DMS114 treated with DMSO at 0.1 percent for 48 hours (cell line): Measurements from ENCODE around the gene ITGAE.

Source experiments
- DNase-seq: peaks from one replicate; lab custom pipeline; 2025; ENCODE audit not compliant: unreplicated experiment; lab: John Stamatoyannopoulos, UW

ITGAE gene

GRCh38 chr17:3762922-3763776, 37.8 kb downstream of the ITGAE start:
- no peak for DNase-seq

DNA sequence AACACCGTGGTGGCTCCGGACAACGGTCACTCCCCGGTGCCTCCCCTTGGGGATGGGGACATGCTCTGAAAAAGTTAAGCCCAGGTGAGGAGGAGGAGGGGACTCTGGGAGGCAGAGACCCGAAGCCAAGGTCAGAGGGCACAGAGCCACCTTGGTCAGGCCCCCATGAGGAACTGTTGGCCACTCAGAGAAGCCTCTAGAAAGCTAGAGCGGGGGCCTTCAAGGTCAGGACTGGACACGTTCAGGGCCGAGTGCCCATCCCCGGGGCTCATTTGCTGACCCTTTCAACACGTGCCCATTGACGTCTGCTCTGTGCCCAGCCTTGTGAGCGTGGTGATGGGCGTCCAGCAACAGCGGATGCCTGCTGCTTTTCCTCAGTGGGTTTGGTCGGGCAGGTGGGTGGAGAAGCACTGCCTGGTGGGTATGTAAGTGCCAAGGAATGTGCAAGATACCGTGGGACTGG, 39.0 kb downstream of the ITGAE start:
- DNase-seq = no peak

- no peak for DNase-seq
Measured at GRCh38 chr17:3761036-3761917, 39.7 kb downstream of the ITGAE start.

- no peak for DNase-seq
Measured at GRCh38 chr17:3759597-3760216, 41.3 kb downstream of the ITGAE start.

DNA sequence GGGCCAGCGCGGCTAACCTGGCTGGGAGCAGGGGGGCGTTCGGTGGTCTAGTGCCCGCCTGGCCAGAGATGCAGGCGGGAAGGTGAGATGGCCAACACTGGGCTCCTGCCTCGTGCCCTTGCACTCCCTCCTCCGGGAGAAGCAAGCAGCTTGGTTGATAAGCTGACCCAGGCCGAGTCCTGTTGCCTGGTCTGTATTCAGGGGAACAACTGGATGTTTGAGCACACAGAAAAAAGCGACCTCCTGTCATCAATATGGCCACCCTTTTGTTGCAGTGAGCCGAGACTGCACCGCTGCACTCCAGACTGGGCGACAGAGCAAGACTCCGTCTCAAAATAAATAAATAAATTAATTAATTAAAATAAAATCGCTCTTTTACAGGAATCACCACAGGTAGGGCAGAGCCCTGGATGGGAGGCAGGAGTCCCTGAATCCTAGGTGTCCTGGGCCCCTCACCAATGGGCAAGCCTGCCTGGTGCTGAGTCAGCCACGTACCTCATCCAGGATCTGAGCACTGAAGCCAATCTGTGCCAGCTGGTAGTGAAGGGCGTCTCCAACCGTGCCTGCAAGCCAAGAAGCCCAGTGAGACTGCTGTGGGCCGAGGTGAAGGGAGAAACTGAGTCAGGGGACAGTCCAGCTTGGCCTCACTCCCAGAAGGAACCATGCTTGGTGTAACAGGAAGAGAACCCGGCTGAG, 45.5 kb downstream of the ITGAE start:
- DNase-seq = no peak

- DNase-seq = no peak
Measured at GRCh38 chr17:3754458-3755334, 46.3 kb downstream of the ITGAE start.

DNA sequence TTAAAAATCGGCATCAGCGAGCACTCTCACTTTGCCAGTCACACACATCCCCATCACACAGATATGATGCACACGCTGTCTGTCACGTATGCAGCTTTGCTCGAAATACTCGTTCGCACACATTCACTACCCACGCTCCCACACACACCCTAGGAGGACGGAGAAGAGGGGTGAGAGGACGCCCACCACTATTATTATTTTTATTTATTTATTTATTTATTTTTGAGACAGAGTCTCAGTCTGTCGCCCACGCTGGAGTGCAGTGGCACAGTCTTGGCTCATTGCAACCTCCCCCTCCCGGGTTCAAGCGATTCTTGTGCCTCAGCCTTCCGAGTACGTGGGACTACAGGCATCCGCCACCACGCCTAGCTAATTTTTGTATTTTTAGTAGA, 46.9 kb downstream of the ITGAE start:
- DNase-seq = no peak

GRCh38 chr17:3753624-3754023, 47.4 kb downstream of the ITGAE start:
- no peak for DNase-seq

DNA sequence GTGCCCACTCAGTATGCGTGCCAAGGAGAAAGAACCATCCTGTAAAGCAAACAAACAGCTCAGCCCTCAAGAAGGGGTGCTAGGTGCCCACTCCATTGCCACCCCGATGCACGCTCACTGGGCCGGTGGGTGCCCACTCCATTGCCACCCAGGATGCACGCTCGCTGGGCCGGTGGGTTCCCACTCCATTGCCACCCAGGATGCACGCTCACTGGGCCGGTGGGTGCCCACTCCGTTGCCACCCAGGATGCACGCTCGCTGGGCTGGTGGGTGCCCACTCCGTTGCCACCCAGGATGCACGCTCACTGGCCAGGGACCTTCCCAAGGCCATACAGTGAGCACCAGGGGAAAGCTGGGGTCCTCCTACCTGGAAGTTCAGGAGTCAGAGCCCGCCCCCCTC, 49.2 kb downstream of the ITGAE start:
- no peak for DNase-seq

- DNase-seq = no peak
Measured at GRCh38 chr17:3750926-3751325, 50.1 kb downstream of the ITGAE start.

DNA sequence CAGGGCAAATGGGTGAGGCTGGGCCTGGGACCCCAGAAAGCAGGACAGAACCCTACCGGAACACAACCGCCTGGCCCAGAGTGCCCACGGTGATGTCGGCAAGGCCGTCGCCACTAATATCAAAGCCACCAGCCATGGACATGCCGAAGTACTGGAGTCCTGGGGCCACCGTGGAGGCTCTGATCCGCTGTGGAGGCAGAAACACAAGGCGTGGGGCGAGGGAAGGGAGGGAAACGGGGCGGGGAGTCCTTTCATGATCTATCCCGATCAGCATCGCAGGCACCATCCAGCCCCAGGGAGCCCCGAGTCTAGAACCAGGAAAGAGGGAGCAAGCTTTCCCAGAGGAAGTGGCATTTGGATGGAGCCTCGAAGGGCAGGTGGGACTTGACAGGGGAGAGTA, 50.7 kb downstream of the ITGAE start:
- DNase-seq = no peak

- no peak for DNase-seq
Measured at GRCh38 chr17:3748576-3748975, 52.4 kb downstream of the ITGAE start.

DNA sequence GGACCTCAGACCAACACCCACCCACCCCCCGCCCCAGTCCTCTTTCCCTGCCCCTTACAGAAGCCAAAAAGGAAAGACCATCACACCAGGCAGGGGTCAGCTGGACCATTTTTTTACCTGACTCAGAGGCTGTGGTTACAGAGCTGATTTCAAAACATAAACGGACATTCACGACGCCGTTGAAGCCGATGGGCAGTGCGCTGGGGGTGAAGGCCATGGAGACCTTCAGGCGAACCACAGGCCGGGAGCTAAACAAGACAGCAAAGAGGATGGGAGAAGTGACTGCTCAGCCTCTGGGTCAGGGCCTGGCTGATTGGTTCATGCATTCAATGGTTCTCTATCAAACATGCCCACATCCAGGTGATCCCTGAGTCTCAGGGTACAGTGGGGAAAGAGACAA, 53.2 kb downstream of the ITGAE start:
- no peak for DNase-seq

- no peak for DNase-seq
Measured at GRCh38 chr17:3745071-3745470, 55.9 kb downstream of the ITGAE start.

- no peak for DNase-seq
Measured at GRCh38 chr17:3744014-3744413, 57.0 kb downstream of the ITGAE start.

DNA sequence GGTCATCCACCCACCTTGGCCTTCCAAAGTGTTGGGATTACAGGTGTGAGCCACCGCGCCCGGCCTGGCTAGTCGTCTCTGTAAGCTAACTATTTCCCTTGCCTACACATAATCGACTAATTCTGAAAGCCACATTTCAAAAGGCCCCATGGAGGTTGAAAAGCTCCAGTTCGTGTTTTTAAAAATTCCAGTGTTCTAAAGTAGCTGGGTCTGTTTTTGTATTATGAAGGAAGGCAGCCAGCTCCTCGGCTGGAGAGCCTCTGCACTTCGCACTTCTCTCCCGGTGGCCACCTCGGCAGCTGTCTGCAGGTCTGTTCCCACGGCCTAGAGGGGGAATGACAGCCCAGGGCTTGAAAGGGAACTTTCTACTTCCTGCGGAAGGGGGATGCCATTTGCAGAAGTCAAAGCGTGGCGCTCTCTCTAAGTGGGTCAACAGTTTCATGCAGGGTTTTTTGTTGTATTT, 60.3 kb downstream of the ITGAE start:
- no peak for DNase-seq

- no peak for DNase-seq
Measured at GRCh38 chr17:3739422-3740124, 61.4 kb downstream of the ITGAE start.

DNA sequence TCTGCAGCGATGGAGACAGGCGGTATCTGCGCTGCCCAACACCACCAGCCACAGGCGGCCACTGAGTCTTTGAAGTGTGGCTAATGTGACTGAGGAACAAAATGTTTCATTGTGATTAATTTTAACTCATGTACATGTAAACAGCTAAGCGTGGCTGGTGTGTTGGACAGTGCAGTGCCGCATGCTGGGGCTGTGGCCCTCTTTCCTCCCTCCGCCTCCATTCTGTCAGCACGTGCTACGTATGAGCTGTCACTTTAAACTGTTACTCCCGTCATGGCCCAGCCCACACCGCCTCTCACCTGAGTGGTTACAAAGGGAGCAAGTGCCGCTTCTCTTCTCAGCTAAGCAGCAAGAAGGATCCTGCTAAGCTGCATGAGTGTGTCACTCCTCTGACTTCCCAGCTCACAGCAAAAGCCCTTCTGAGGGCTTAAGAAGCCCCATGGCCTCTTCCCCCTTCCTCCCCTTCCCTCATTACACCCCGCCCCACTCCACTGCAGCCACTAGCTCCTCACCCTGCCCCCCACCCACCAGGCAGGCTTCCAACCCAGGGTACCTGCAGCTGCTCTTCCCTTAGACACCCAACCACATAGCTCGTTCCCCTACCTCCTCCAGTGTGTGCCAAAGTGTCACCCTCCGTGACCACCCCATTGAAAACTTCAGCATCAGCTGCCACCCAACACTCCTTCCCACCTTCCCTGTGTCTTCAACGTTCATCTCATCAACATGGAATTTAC, 62.3 kb downstream of the ITGAE start:
- no peak for DNase-seq

- no peak for DNase-seq
Measured at GRCh38 chr17:3735515-3735914, 65.5 kb downstream of the ITGAE start.
